BJ (cell line): ENCODE results near the gene ADAM19. TPM values are rescaled to one million over a fixed set of nuclear protein-coding genes. Genes with fewer than 3 reads are reported as not detected.

Source experiments
- CTCF ChIA-PET: fragments of 350-600 bp; formaldehyde crosslinking; extraction: SDS; loops from one replicate; lab custom pipeline; 2021; ENCODE audit warnings: antibody characterized with exemption, inconsistent platforms; lab: Yijun Ruan, JAX
- POLR2A ChIA-PET: fragments of 300-600 bp; sonication (Branson Sonifier 250); formaldehyde crosslinking; extraction: SDS; loops from one replicate; lab custom pipeline; 2021; ENCODE audit warnings: antibody characterized with exemption; lab: Charles Lee
- DNase-seq: peaks from one replicate; pipeline ENCODE4 v3.0.0-alpha.2; 2011; ENCODE audit warnings: low read depth
- H3K27me3 ChIP-seq: 2 replicates; pipeline ENCODE4 v1.6.0; 2011; ENCODE audit warnings: low read length; ENCODE audit not compliant: control insufficient read depth, insufficient read depth
- H3K36me3 ChIP-seq: 2 replicates; pipeline ENCODE4 v1.5.1; 2011; ENCODE audit warnings: low read length; ENCODE audit not compliant: control insufficient read depth, insufficient read depth
- H3K4me3 ChIP-seq: 2 replicates; pipeline ENCODE4 v1.5.1; 2011; ENCODE audit warnings: low read depth, mild to moderate bottlenecking, control low read depth, low read length
- CTCF ChIP-seq: IDR thresholded peaks from 2 replicates; pipeline ENCODE4 v1.5.1; 2011; ENCODE audit warnings: low read depth, mild to moderate bottlenecking, control low read depth, inconsistent platforms, low read length, moderate library complexity; ENCODE audit not compliant: insufficient read depth
- polyA plus RNA-seq: library from polyadenylated mRNA; depleted of rRNA; stranded (reverse); fragments of >200 nt; gene quantifications from 2 replicates; pipeline ENCODE4 v1.2.3, GENCODE V29; 2011

ADAM19 gene
- polyA plus RNA-seq, 1 experiment: 68.3 TPM

- TF ChIP-seq CTCF: no peak
- no peaks in the 10 kb centered on the region for H3K36me3 ChIP-seq
- H3K27me3 ChIP-seq: no peaks in the 10 kb centered on the region
- CTCF ChIA-PET: no interaction called here
- no peak overlapping the region for H3K4me3 ChIP-seq
- POLR2A ChIA-PET: no interaction called here
- DNase-seq: no peak
Measured at GRCh38 chr5:157582731-157583620, 7.4 kb upstream of the ADAM19 start.

- ChIA-PET POLR2A (no interaction called here), CTCF (no interaction called here)
- DNase-seq: no peak
- no peak overlapping the region for H3K4me3 ChIP-seq
- no peaks in the 10 kb centered on the region for H3K36me3 ChIP-seq
- H3K27me3 ChIP-seq: no peaks in the 10 kb centered on the region
- TF ChIP-seq CTCF: no peak
Measured at GRCh38 chr5:157581901-157582300, 6.3 kb upstream of the ADAM19 start.

GRCh38 chr5:157578079-157578780, 2.7 kb upstream of the ADAM19 start:
- CTCF ChIA-PET: no interaction called here
- Histone ChIP-seq H3K36me3 (no peaks in the 10 kb centered on the region), H3K4me3 (no peak overlapping the region), H3K27me3 (no peaks in the 10 kb centered on the region)
- no peak for DNase-seq
- POLR2A ChIA-PET: no interaction called here
- TF ChIP-seq CTCF: no peak

- no peak for TF ChIP-seq CTCF
- POLR2A ChIA-PET: no interaction called here
- Histone ChIP-seq H3K36me3 (no peaks in the 10 kb centered on the region), H3K4me3 (no peak overlapping the region), H3K27me3 (no peaks in the 10 kb centered on the region)
- no peak for DNase-seq
- CTCF ChIA-PET: interaction anchor here (0.9 kb wide), 1 partner anchor 60 kb away, joined by 3 read pairs; no protein-coding TSS in a partner anchor
Measured at GRCh38 chr5:157576678-157577077, 1.1 kb upstream of the ADAM19 start.
